ENCODE measurements around the gene RUVBL1. TPM values are rescaled to one million over a fixed set of nuclear protein-coding genes. Genes with fewer than 3 reads are reported as not detected.

Gene RUVBL1
- total and polyA plus RNA-seq, 2 experiments from 2014 or later: 29.7 to 33.5 TPM

DNA sequence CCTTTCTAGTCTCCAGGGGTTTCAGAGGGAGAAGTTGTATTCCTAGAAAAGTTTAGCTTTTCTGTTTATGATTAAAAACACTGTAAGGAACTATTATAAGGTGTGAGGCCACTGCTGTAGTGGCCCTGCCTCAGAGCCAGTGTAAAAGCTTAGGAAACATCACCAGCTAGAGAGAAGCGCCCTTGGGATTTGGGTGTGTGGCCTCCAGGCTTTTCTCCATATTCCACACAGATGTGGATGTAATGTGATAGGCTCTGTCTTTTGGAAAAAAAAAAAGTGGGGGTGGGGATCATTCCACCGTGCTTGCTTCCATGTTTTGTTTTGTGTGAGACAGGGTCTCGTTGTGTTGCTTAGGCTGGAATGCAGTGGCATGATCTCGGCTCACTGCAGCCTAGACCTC, 57.5 kb downstream of the RUVBL1 start:
- TF ChIP-seq EZH2phosphoT487 (IDR thresholded peaks at IDR 0.05; ENCODE audit: low read depth, severe bottlenecking, unreplicated experiment): no peak
- no peak for TF ChIP-seq EZH2 (IDR thresholded peaks at IDR 0.05; ENCODE audit: borderline replicate concordance)
- TF ChIP-seq, protein P1, sequence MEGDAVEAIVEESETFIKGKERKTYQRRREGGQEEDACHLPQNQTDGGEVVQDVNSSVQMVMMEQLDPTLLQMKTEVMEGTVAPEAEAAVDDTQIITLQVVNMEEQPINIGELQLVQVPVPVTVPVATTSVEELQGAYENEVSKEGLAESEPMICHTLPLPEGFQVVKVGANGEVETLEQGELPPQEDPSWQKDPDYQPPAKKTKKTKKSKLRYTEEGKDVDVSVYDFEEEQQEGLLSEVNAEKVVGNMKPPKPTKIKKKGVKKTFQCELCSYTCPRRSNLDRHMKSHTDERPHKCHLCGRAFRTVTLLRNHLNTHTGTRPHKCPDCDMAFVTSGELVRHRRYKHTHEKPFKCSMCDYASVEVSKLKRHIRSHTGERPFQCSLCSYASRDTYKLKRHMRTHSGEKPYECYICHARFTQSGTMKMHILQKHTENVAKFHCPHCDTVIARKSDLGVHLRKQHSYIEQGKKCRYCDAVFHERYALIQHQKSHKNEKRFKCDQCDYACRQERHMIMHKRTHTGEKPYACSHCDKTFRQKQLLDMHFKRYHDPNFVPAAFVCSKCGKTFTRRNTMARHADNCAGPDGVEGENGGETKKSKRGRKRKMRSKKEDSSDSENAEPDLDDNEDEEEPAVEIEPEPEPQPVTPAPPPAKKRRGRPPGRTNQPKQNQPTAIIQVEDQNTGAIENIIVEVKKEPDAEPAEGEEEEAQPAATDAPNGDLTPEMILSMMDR (IDR thresholded peaks at IDR 0.05; ENCODE audit: poor library complexity): no peak
- no peaks in the 10 kb centered on the region for H3K4me1 ChIP-seq (ENCODE audit: insufficient read depth)
- 87% methylated on average over 4 of the region's 4 CpGs for WGBS (ENCODE audit: low lambda C conversion rate, missing lambda C conversion rate)
- no peaks in the 10 kb centered on the region for H3K9me3 ChIP-seq (ENCODE audit: low read depth)
- no peak overlapping the region for H2AFZ ChIP-seq
- peaks cover 6% of the 10 kb centered on the region for H3K79me2 ChIP-seq
- no peaks in the 10 kb centered on the region for H3K9me2 ChIP-seq (replicated peaks; ENCODE audit: insufficient read depth)
- no peaks in the 10 kb centered on the region for H3K27me3 ChIP-seq
- peaks cover 22% of the 10 kb centered on the region for H4K20me1 ChIP-seq (ENCODE audit: insufficient read depth, poor library complexity, severe bottlenecking)
- no peak for DNase-seq (ENCODE audit: low spot score)
- no peak overlapping the region for H3K4me3 ChIP-seq
- H3K36me3 ChIP-seq (replicated peaks; ENCODE audit: insufficient read depth, low read depth): no peaks in the 10 kb centered on the region
- no peak overlapping the region for H3K27ac ChIP-seq
- no peak overlapping the region for H3K4me2 ChIP-seq

DNA sequence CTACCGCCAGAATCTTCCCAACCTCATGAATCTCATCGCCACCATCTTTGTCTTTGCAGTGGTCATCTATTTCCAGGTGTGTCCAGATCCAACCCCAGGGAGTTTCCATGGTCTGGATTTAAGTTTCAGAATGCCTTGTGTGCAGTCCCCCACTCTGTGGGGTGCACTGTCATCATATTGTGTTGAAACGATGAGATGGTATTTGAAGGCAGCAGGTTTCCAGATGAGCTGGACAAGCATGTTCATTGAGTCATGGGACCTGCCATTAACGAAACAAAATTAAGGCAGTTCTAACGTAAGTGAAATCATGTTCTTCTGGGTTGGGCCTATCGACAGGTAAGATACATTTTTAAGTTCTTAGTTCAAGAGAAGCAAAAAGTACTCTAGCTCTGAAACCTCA, 58.6 kb downstream of the RUVBL1 start:
- TF ChIP-seq, protein P1 (IDR thresholded peaks at IDR 0.05; ENCODE audit: poor library complexity): no peak
- TF ChIP-seq EZH2phosphoT487 (IDR thresholded peaks at IDR 0.05; ENCODE audit: low read depth, severe bottlenecking, unreplicated experiment) (no peak), EZH2 (IDR thresholded peaks at IDR 0.05; ENCODE audit: borderline replicate concordance) (no peak)
- Histone ChIP-seq H3K36me3 (replicated peaks; ENCODE audit: insufficient read depth, low read depth) (peaks cover 3% of the 10 kb centered on the region), H3K9me2 (replicated peaks; ENCODE audit: insufficient read depth) (no peaks in the 10 kb centered on the region), H3K27me3 (no peaks in the 10 kb centered on the region), H3K4me3 (no peak overlapping the region), H3K27ac (no peak overlapping the region), H3K9me3 (ENCODE audit: low read depth) (no peaks in the 10 kb centered on the region), H3K79me2 (peaks cover 15% of the 10 kb centered on the region), H2AFZ (no peak overlapping the region), H4K20me1 (ENCODE audit: insufficient read depth, poor library complexity, severe bottlenecking) (peaks cover 18% of the 10 kb centered on the region), H3K4me2 (no peak overlapping the region), H3K4me1 (ENCODE audit: insufficient read depth) (no peaks in the 10 kb centered on the region)
- no peak for DNase-seq (ENCODE audit: low spot score)
- 97% methylated on average over 6 of the region's 6 CpGs for WGBS (ENCODE audit: low lambda C conversion rate, missing lambda C conversion rate)

DNA sequence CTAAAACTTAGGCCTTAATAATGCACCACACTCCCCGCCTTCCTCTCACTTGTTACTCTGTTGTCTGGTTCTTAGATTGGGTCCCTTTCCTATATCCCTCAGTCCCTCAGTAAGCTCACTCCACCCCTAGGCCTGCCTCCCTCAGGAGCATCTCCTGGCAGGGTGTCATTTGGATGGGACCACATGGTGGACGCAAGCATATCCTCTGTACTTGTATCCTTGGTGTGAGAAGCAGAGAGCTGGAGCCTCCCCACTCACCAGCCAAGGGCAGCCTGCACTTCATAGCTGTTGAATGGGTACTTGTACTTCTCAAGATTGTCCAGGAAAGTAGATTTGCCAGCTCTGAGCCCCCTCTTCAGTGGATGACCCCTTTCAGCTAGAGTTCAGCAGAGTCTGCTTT, 59.7 kb downstream of the RUVBL1 start:
- no peak overlapping the region for H2AFZ ChIP-seq
- no peaks in the 10 kb centered on the region for H3K9me2 ChIP-seq (replicated peaks; ENCODE audit: insufficient read depth)
- H4K20me1 ChIP-seq (ENCODE audit: insufficient read depth, poor library complexity, severe bottlenecking): peaks cover 18% of the 10 kb centered on the region
- no peaks in the 10 kb centered on the region for H3K9me3 ChIP-seq (ENCODE audit: low read depth)
- H3K27me3 ChIP-seq: no peaks in the 10 kb centered on the region
- H3K4me2 ChIP-seq: no peak overlapping the region
- H3K4me3 ChIP-seq: no peak overlapping the region
- H3K27ac ChIP-seq: no peak overlapping the region
- H3K4me1 ChIP-seq (ENCODE audit: insufficient read depth): no peaks in the 10 kb centered on the region
- TF ChIP-seq EZH2 (IDR thresholded peaks at IDR 0.05; ENCODE audit: borderline replicate concordance) (no peak), EZH2phosphoT487 (IDR thresholded peaks at IDR 0.05; ENCODE audit: low read depth, severe bottlenecking, unreplicated experiment) (no peak)
- TF ChIP-seq, protein P1 (IDR thresholded peaks at IDR 0.05; ENCODE audit: poor library complexity): no peak
- no peak for DNase-seq (ENCODE audit: low spot score)
- WGBS (ENCODE audit: low lambda C conversion rate, missing lambda C conversion rate): 97% methylated on average over 2 of the region's 2 CpGs
- H3K36me3 ChIP-seq (replicated peaks; ENCODE audit: insufficient read depth, low read depth): peaks cover 6% of the 10 kb centered on the region
- peaks cover 19% of the 10 kb centered on the region for H3K79me2 ChIP-seq

Data from hepatocyte (in vitro differentiated cells).